HG03139 (cell line): ENCODE data around the gene DCHS2.
"Not testable (repeated sequence)": the region's sequence is repeated elsewhere in the genome, so short reads cannot be mapped to it uniquely, and the experiment has no call there.

Experiments used
- ATAC-seq: cut with Tn5 transposase; IDR thresholded peaks from one replicate; pipeline ENCODE4 v1.9.1; 2021; ENCODE audit not compliant: unreplicated experiment

Gene DCHS2

GRCh38 chr4:154230091-154230490 lies 261.5 kb downstream of the DCHS2 start:
- ATAC-seq: no peak

- no peak for ATAC-seq
These were observed 268.7 kb downstream of the DCHS2 start for GRCh38 chr4:154222875-154223274.

- no peak for ATAC-seq
These were observed 273.5 kb downstream of the DCHS2 start for GRCh38 chr4:154218051-154218450.

- not testable (repeated sequence) for ATAC-seq
These were observed 274.2 kb downstream of the DCHS2 start for GRCh38 chr4:154217384-154217783.

- ATAC-seq: no peak
These were observed 280.1 kb downstream of the DCHS2 start for GRCh38 chr4:154211506-154211905.

GRCh38 chr4:154208424-154208823 lies 283.2 kb downstream of the DCHS2 start:
- no peak for ATAC-seq

- no peak for ATAC-seq
These were observed 286.1 kb downstream of the DCHS2 start for GRCh38 chr4:154205471-154205870.

- ATAC-seq: no peak
These were observed 296.9 kb downstream of the DCHS2 start for GRCh38 chr4:154194649-154195048.

- no peak for ATAC-seq
These were observed 299.0 kb downstream of the DCHS2 start for GRCh38 chr4:154192585-154192984.

GRCh38 chr4:154189346-154189745 lies 302.3 kb downstream of the DCHS2 start:
- no peak for ATAC-seq

- no peak for ATAC-seq
These were observed 304.7 kb downstream of the DCHS2 start for GRCh38 chr4:154186888-154187287.

- ATAC-seq: no peak
These were observed 305.6 kb downstream of the DCHS2 start for GRCh38 chr4:154186035-154186434.

- ATAC-seq: no peak
These were observed 307.4 kb downstream of the DCHS2 start for GRCh38 chr4:154184238-154184637.

GRCh38 chr4:154183264-154183663 lies 308.3 kb downstream of the DCHS2 start:
- ATAC-seq: no peak
